Hematopoietic multipotent progenitor cell treated with erythropoietin and hydrocortisone succinate and interleukin-3 and kit ligand, for 8 days (in vitro differentiated cells): Measurements from ENCODE around the gene TBX3.

Experiments used
- DNase-seq: peaks from one replicate; pipeline ENCODE4 v3.0.0-alpha.2; 2015

The TBX3 gene

GRCh38 chr12:114696443-114697242 lies 12.7 kb upstream of the TBX3 start:
- DNase-seq = no peak

- no peak for DNase-seq
Measured at GRCh38 chr12:114695305-114695592, 11.3 kb upstream of the TBX3 start.

- no peak for DNase-seq
Measured at GRCh38 chr12:114694436-114695304, 10.7 kb upstream of the TBX3 start.

GRCh38 chr12:114693532-114693931 lies 9.6 kb upstream of the TBX3 start:
- no peak for DNase-seq

- no peak for DNase-seq
Measured at GRCh38 chr12:114693059-114693531, 9.1 kb upstream of the TBX3 start.

GRCh38 chr12:114692186-114693058 lies 8.4 kb upstream of the TBX3 start:
- no peak for DNase-seq

- no peak for DNase-seq
Measured at GRCh38 chr12:114691763-114692185, 7.8 kb upstream of the TBX3 start.

- no peak for DNase-seq
Measured at GRCh38 chr12:114691196-114691595, 7.2 kb upstream of the TBX3 start.

- no peak for DNase-seq
Measured at GRCh38 chr12:114690267-114691135, 6.5 kb upstream of the TBX3 start.

- DNase-seq = no peak
Measured at GRCh38 chr12:114689075-114689994, 5.4 kb upstream of the TBX3 start.

- DNase-seq = no peak
Measured at GRCh38 chr12:114688256-114688845, 4.4 kb upstream of the TBX3 start.

GRCh38 chr12:114687802-114688201 lies 3.8 kb upstream of the TBX3 start:
- no peak for DNase-seq

- no peak for DNase-seq
Measured at GRCh38 chr12:114686773-114687500, 3.0 kb upstream of the TBX3 start.

- DNase-seq = no peak
Measured at GRCh38 chr12:114686426-114686772, 2.4 kb upstream of the TBX3 start.

- no peak for DNase-seq
Measured at GRCh38 chr12:114685869-114686268, 1.9 kb upstream of the TBX3 start.

- no peak for DNase-seq
Measured at GRCh38 chr12:114685320-114685781, 1.4 kb upstream of the TBX3 start.

- DNase-seq = no peak
Measured at GRCh38 chr12:114684870-114685273, 897 bp upstream of the TBX3 start.

- no peak for DNase-seq
Measured at GRCh38 chr12:114683709-114684097, 272 bp downstream of the TBX3 start.

GRCh38 chr12:114682785-114683708 lies 928 bp downstream of the TBX3 start:
- no peak for DNase-seq
